Skeletal muscle satellite cell (primary cell): ENCODE data around the gene SEMA7A.

Experiments used
- H3K27me3 ChIP-seq: 2 replicates; pipeline ENCODE4 v1.7.0; 2013; ENCODE audit warnings: low read length; ENCODE audit not compliant: control insufficient read depth, insufficient read depth
- H3K36me3 ChIP-seq: 2 replicates; pipeline ENCODE4 v1.7.0; 2013; ENCODE audit warnings: mild to moderate bottlenecking, control low read depth, low read length; ENCODE audit not compliant: insufficient read depth
- H3K4me1 ChIP-seq: 2 replicates; pipeline ENCODE4 v1.7.0; 2013; ENCODE audit warnings: low read length; ENCODE audit not compliant: control insufficient read depth, insufficient read depth
- H3K4me2 ChIP-seq: 2 replicates; pipeline ENCODE4 v1.7.0; 2013; ENCODE audit warnings: mild to moderate bottlenecking, low read length
- H3K4me3 ChIP-seq: 2 replicates; pipeline ENCODE4 v1.7.0; 2013; ENCODE audit warnings: low read length
- H3K9ac ChIP-seq: 2 replicates; pipeline ENCODE4 v1.7.0; 2013; ENCODE audit warnings: mild to moderate bottlenecking, low read depth, low read length, moderate library complexity
- H3K9me3 ChIP-seq: replicated peaks from 2 replicates; pipeline ENCODE4 v1.7.0; 2013; ENCODE audit warnings: mild to moderate bottlenecking, control low read depth, low read length

The SEMA7A gene

DNA sequence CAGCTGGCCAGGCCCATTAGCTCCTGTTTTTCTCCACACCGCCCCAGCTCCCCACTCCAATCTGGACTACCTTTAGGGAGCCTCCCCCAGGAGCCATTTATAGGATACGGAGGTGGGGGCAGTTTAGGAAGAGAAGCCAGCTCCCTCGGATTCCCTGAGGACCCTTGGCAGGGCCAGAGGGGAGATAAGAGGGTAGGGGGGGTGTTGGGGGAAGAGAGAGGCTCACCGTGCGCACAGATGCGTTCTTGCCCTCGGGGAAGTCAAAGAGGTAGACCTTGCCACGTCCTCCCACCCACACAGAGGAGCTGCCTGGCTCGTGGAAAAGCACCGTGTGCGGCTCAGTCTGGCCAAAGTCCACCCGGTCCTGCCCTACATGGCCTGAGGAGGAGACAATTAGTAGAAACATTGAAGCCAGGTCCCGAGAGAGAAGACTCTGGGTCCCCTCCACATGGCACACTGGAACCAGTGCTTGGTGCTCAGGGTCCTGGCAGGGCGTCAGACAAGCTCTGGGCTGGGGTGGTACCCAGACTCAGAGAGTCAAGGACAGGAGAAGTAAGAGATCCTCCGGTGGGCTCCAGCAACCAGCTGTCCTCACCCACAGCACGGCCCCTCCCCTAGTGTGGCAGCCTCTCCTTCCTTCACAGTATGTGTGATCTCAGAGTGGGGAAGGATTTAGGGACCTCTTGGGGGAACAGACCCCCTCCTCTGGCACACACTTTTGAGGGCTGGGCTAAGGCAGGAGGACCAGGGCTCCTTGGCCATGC, 15.0 kb downstream of the SEMA7A start:
- peak overlapping the region; percentile 11 for H3K4me2 ChIP-seq
- H3K36me3 ChIP-seq = peaks cover 52% of the 10 kb centered on the region
- H3K9me3 ChIP-seq = no peaks in the 10 kb centered on the region
- peaks cover 98% of the 10 kb centered on the region for H3K4me1 ChIP-seq
- no peak overlapping the region for H3K4me3 ChIP-seq
- peak overlapping the region; percentile 65 for H3K9ac ChIP-seq
- H3K27me3 ChIP-seq = no peaks in the 10 kb centered on the region

DNA sequence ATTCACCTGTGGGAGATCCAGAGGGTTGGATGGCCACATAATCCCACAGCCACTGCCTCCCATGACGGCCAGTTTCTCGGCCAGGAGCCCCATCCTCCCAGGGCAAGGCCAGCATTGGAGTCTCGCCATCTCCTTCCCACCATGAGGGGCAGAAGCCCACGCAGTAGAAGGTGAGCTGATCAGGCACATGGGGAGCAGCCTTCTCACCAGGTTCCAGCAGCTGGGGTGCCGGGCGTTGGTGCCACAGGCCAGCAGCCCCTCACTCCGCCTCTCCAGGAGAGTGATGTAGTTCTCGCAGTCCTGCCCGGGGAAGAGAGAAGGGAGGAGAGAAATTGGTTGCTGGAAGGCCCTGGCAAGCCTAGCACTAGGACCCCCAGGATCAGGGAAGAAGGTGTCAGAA, 16.1 kb downstream of the SEMA7A start:
- Histone ChIP-seq H3K36me3 (peaks cover 60% of the 10 kb centered on the region), H3K4me1 (peaks cover 87% of the 10 kb centered on the region), H3K9me3 (no peaks in the 10 kb centered on the region), H3K4me3 (peak overlapping the region; percentile 35), H3K27me3 (no peaks in the 10 kb centered on the region), H3K9ac (peak overlapping the region; percentile 65), H3K4me2 (peak overlapping the region; percentile 46)

DNA sequence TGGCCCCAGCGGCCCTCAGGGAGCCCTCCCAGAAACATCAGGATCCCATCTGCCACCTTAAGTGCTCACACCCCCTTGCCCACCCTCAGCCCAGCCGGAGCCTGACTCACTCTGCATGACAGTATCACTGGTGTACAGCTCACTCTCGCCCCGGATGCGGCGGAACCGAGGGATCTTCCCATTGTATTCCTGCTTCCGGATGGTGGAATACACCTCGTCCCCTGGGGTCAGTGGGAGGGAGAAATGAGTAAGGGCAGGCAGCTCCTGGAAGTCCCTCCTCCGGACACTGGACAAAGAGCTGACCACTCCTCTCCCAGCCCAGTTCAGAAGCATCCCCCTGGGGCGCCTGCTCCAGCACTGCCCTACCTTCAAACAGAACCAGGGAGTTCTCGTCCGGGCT, 16.5 kb downstream of the SEMA7A start:
- peak overlapping the region; percentile 7 for H3K4me3 ChIP-seq
- peaks cover 63% of the 10 kb centered on the region for H3K36me3 ChIP-seq
- H3K27me3 ChIP-seq = no peaks in the 10 kb centered on the region
- H3K9me3 ChIP-seq = no peaks in the 10 kb centered on the region
- H3K4me1 ChIP-seq = peaks cover 82% of the 10 kb centered on the region
- peak overlapping the region; percentile 46 for H3K4me2 ChIP-seq
- H3K9ac ChIP-seq = peak overlapping the region; percentile 65

DNA sequence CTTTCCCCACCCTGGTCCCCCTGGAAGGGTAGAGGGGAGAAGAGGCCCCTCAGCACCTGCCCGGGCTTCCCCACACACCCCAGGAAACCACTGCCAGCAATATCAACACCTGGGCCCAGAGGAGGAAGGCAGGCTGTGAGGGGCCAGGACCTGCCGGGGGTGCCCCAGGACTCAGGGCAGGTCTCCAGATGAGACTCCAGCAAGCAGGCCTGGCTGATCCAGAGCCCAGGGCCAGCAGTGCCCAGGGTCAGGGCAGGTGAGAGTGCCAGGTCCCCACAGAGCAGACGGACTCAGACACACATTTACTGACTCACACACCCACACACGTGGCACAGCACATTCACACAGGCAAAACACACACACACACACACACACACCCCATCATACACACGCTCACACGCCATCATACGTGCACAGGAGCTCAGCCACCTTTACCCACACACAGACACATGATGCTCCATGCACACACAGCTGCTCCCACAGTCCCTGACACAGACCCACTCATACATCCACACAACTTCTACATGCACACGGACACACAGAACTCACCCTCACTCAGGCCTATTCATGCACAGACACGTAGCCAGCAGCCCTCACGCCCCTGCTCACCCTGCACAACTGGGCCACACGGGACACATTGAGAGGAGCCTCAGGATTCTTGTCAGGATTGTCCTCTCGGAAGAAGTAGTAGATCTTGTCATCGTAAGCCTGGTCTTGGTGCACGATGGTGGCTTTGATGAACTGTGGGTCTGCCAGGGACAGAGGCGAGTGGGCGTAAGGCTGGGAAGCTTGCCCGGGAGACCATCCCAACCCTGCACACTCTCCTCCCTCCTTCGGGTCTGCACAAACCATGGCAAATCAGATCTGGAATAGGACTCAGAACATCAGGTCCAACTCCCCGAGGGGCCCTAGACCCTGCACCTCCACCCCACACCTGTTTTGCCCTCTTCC, 17.5 kb downstream of the SEMA7A start:
- no peaks in the 10 kb centered on the region for H3K27me3 ChIP-seq
- peak overlapping the region; percentile 33 for H3K9ac ChIP-seq
- peak overlapping the region; percentile 32 for H3K4me3 ChIP-seq
- no peaks in the 10 kb centered on the region for H3K9me3 ChIP-seq
- peak overlapping the region; percentile 46 for H3K4me2 ChIP-seq
- peaks cover 73% of the 10 kb centered on the region for H3K4me1 ChIP-seq
- peaks cover 73% of the 10 kb centered on the region for H3K36me3 ChIP-seq

DNA sequence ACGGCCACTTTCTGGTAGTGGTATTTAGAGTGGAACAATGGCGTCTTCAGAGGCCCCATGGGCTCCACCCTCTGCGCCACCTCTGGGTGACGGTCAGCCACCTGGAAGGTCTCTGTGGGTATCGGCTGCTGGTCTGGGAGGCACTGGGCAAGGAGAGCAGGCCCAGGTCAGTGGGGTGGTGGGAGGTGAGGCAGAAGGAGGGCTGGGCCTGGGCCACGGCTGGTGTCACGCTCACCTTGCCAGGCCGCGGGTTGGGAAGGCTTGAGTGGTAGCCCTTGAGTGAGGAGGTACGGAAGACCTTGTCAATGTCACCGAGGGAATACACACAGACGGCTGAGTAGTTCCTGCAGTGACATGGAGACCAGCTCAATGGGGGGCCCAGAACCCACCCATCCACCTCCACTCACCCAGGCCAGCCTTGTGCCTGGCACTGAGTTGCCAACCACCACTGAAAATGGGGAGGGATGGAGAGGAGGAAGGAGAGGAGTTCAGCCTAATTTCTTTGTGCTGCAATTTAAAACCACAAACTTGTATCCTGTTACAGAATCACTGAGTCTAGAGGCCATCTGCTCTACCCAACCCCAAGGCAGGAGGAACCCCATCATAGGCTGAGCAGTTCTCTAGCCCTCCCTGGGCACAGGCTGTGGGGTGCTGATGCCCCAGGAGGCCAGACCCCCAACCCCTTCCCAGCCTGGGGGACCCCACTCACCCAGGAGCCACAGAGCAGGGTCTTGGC, 19.0 kb downstream of the SEMA7A start:
- H3K4me1 ChIP-seq = peaks cover 58% of the 10 kb centered on the region
- peaks cover 87% of the 10 kb centered on the region for H3K36me3 ChIP-seq
- no peak overlapping the region for H3K4me2 ChIP-seq
- H3K27me3 ChIP-seq = no peaks in the 10 kb centered on the region
- H3K4me3 ChIP-seq = no peak overlapping the region
- H3K9ac ChIP-seq = no peak overlapping the region
- H3K9me3 ChIP-seq = no peaks in the 10 kb centered on the region

DNA sequence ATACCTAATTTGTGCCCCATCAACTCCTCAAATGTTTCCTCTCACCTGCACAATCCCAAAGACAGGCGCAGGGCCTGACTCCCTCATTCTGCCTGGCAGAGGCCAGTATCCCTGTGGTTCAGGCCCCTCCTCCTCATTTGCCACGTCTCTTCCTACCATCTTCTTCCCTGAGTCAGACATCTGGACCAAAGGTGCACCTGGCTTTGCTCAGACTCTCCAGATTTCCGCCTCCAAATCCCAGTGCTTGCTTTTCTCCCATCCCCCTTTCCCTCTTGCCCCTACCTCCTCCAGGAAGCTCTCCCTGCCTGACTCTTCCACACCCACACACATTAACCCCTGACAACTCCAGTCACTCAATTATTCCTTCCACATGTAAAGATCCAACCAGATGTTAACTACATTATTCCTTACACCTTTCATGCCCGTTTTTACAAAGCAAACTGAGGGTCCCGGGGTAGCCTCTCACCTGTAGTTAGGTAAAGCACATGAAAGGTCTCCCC, 19.6 kb downstream of the SEMA7A start:
- no peak overlapping the region for H3K4me3 ChIP-seq
- no peak overlapping the region for H3K9ac ChIP-seq
- H3K4me1 ChIP-seq = peaks cover 54% of the 10 kb centered on the region
- H3K27me3 ChIP-seq = no peaks in the 10 kb centered on the region
- H3K36me3 ChIP-seq = peaks cover 91% of the 10 kb centered on the region
- H3K9me3 ChIP-seq = no peaks in the 10 kb centered on the region
- no peak overlapping the region for H3K4me2 ChIP-seq

DNA sequence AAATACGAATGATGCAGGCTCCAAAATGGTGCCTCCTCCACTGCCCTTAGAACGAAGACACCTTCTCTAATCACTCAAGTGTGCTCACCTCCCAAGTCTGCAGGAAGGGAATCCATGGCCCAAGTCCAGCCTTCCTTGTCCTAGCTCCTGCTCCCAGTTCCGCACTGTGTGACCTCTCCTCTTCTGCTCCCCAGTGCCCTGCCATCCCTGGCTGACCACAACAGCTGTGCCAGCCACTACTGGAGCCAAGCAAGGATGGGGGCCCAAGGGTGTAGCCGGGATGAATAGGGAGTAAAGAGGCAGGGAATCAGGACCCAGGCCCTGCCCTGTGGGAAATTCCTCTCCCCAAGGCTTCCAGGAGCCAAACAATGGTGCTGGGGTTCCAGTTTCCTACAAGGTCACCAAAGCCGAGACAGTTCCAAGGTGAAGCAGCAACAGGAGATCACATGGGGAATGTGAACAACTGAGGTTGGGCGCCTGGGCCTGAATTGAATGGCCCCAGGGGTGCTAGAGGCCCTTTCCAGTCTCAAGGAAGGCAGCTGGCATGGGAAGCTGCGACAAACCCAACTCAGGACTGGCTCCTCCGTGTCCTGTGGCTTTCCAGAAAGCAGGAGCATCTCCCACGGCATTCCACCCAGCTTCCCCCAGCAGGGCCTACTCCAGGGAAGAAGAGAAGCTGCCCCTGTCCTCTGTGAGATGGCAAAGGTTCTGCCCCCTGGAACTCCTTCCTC, 20.2 kb downstream of the SEMA7A start:
- H3K36me3 ChIP-seq = peaks cover 93% of the 10 kb centered on the region
- H3K4me3 ChIP-seq = no peak overlapping the region

DNA sequence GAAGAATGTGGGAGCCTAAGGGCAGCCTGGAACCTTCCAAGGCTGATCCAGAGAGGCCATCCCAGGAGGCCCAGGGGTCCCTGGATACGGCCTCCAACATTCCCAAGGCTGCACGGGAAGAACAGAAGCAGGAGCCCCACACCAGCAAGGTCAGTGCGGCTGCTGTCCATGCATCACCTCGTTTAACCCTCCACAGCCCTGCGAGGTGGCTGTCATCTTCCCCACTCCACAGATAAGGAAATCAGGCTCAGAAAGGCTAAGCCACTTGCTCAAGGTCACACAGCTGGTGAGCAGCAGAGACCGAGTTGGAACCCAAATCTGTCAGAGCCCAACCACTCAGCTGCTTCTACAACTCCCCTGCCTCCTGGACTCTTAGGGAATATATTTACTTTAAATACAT, 21.6 kb downstream of the SEMA7A start:
- Histone ChIP-seq H3K4me1 (peaks cover 54% of the 10 kb centered on the region), H3K4me2 (no peak overlapping the region), H3K27me3 (no peaks in the 10 kb centered on the region), H3K9me3 (no peaks in the 10 kb centered on the region), H3K36me3 (peaks cover 82% of the 10 kb centered on the region), H3K4me3 (no peak overlapping the region), H3K9ac (no peak overlapping the region)

More for the DNA sequence above, 20.2 kb downstream of the SEMA7A start:
- H3K27me3 ChIP-seq = no peaks in the 10 kb centered on the region
- H3K4me1 ChIP-seq = peaks cover 54% of the 10 kb centered on the region
- no peaks in the 10 kb centered on the region for H3K9me3 ChIP-seq
- H3K4me2 ChIP-seq = no peak overlapping the region
- H3K9ac ChIP-seq = peak overlapping the region; percentile 15

DNA sequence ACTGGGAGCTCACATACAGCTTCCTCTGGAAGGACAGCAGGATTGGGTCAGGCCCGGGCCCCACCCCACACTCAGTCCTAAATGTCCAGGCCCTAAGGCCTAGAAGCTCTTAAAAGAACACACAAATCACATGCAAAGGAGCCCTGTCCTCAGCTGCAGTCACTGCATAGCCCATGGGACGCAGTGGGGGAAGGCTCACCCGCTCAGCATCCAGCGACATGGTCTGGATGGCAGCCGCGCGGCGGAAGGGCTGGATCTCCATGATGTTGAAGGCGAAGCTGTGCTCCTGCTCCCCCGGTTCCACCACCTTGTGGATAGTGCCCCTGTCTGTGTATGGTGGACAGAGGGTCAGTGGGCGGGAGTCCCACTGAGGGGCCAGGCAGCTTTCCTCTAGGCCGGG, 22.1 kb downstream of the SEMA7A start:
- Histone ChIP-seq H3K4me2 (no peak overlapping the region), H3K4me1 (peaks cover 54% of the 10 kb centered on the region), H3K27me3 (no peaks in the 10 kb centered on the region), H3K4me3 (no peak overlapping the region), H3K36me3 (peaks cover 78% of the 10 kb centered on the region), H3K9me3 (no peaks in the 10 kb centered on the region), H3K9ac (no peak overlapping the region)

DNA sequence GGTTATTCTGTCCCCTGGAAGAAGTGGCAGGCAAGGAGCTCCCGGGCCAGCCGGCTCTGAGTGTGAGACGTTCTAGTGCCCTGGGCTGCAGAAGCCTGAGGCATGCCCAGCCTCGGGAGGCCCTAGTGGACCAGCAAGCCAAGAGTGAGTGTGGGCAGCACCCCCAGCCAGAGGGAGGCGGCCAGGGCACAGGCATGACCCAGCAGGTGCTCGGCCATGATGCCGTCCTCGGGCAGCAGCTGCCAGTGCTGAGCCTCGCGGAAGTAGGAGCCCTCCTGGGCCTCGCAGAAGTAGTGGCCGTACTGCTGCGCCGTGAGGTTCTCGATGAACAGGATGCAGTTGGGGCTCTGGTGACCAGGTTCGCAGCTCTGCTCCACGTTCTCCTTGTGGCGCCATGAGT, 23.3 kb downstream of the SEMA7A start:
- Histone ChIP-seq H3K9me3 (no peaks in the 10 kb centered on the region), H3K4me2 (no peak overlapping the region), H3K36me3 (peaks cover 66% of the 10 kb centered on the region), H3K4me3 (no peak overlapping the region), H3K27me3 (no peaks in the 10 kb centered on the region), H3K9ac (no peak overlapping the region), H3K4me1 (peaks cover 56% of the 10 kb centered on the region)
